ENCODE data around the gene TFRC.
"Not testable (repeated sequence)": the region's sequence is repeated elsewhere in the genome, so short reads cannot be mapped to it uniquely, and the experiment has no call there.

Gene TFRC

GRCh38 chr3:196018159-196018558 is 63.7 kb downstream of the TFRC start:
- H3K4me1 ChIP-seq (ENCODE audit: control insufficient read depth, insufficient read depth, low read length, poor library complexity, severe bottlenecking); H3K36me3 ChIP-seq (ENCODE audit: control insufficient read depth, insufficient read depth, low read length); H3K27ac ChIP-seq (ENCODE audit: low read depth, low read length, severe bottlenecking); H3K9me3 ChIP-seq (ENCODE audit: control insufficient read depth, low read length); H3K4me3 ChIP-seq (ENCODE audit: extremely low read depth, insufficient read depth, low read length, poor library complexity, severe bottlenecking): not testable (repeated sequence)
- 71 to 100% methylated on average over 1 to 3 of the region's 5 CpGs for WGBS, 2 experiments (ENCODE audit: insufficient coverage in 2 of 2)

GRCh38 chr3:196016485-196016884 is 65.4 kb downstream of the TFRC start:
- H3K4me1 ChIP-seq (ENCODE audit: control insufficient read depth, insufficient read depth, low read length, poor library complexity, severe bottlenecking), result no peaks in the 10 kb centered on the region
- 63% methylated on average over 1 of the region's 2 CpGs; no CpG with 5 or more reads in 1 of the 2 experiments for WGBS, 2 experiments (ENCODE audit: insufficient coverage in 2 of 2)
- no peak overlapping the region for H3K27ac ChIP-seq (ENCODE audit: low read depth, low read length, severe bottlenecking)
- no peaks in the 10 kb centered on the region for H3K9me3 ChIP-seq (ENCODE audit: control insufficient read depth, low read length)
- H3K4me3 ChIP-seq (ENCODE audit: extremely low read depth, insufficient read depth, low read length, poor library complexity, severe bottlenecking), result no peak overlapping the region
- no peaks in the 10 kb centered on the region for H3K36me3 ChIP-seq (ENCODE audit: control insufficient read depth, insufficient read depth, low read length)

GRCh38 chr3:196016059-196016458 is 65.8 kb downstream of the TFRC start:
- Histone ChIP-seq H3K36me3 (ENCODE audit: control insufficient read depth, insufficient read depth, low read length) (no peaks in the 10 kb centered on the region), H3K4me1 (ENCODE audit: control insufficient read depth, insufficient read depth, low read length, poor library complexity, severe bottlenecking) (no peaks in the 10 kb centered on the region), H3K4me3 (ENCODE audit: extremely low read depth, insufficient read depth, low read length, poor library complexity, severe bottlenecking) (no peak overlapping the region), H3K27ac (ENCODE audit: low read depth, low read length, severe bottlenecking) (no peak overlapping the region), H3K9me3 (ENCODE audit: control insufficient read depth, low read length) (no peaks in the 10 kb centered on the region)
- WGBS, 2 experiments (ENCODE audit: insufficient coverage in 2 of 2), result no CpG with 5 or more reads among the region's 1 CpG

- WGBS, 2 experiments (ENCODE audit: insufficient coverage in 2 of 2), result 85 to 88% methylated on average over 8 of the region's 15 CpGs
- H3K9me3 ChIP-seq (ENCODE audit: control insufficient read depth, low read length), result no peaks in the 10 kb centered on the region
- no peaks in the 10 kb centered on the region for H3K4me1 ChIP-seq (ENCODE audit: control insufficient read depth, insufficient read depth, low read length, poor library complexity, severe bottlenecking)
- no peak overlapping the region for H3K27ac ChIP-seq (ENCODE audit: low read depth, low read length, severe bottlenecking)
- no peaks in the 10 kb centered on the region for H3K36me3 ChIP-seq (ENCODE audit: control insufficient read depth, insufficient read depth, low read length)
- no peak overlapping the region for H3K4me3 ChIP-seq (ENCODE audit: extremely low read depth, insufficient read depth, low read length, poor library complexity, severe bottlenecking)
These were observed 68.1 kb downstream of the TFRC start for GRCh38 chr3:196013587-196014487.

GRCh38 chr3:196012941-196013476 is 68.9 kb downstream of the TFRC start:
- no peak overlapping the region for H3K4me3 ChIP-seq (ENCODE audit: extremely low read depth, insufficient read depth, low read length, poor library complexity, severe bottlenecking)
- no peak overlapping the region for H3K27ac ChIP-seq (ENCODE audit: low read depth, low read length, severe bottlenecking)
- WGBS, 2 experiments (ENCODE audit: insufficient coverage in 2 of 2), result 88% methylated on average over 12 to 15 of the region's 15 CpGs
- no peaks in the 10 kb centered on the region for H3K4me1 ChIP-seq (ENCODE audit: control insufficient read depth, insufficient read depth, low read length, poor library complexity, severe bottlenecking)
- H3K9me3 ChIP-seq (ENCODE audit: control insufficient read depth, low read length), result no peaks in the 10 kb centered on the region
- no peaks in the 10 kb centered on the region for H3K36me3 ChIP-seq (ENCODE audit: control insufficient read depth, insufficient read depth, low read length)

- 75 to 83% methylated on average over 2 to 3 of the region's 4 CpGs for WGBS, 2 experiments (ENCODE audit: insufficient coverage in 2 of 2)
- no peaks in the 10 kb centered on the region for H3K9me3 ChIP-seq (ENCODE audit: control insufficient read depth, low read length)
- H3K4me3 ChIP-seq (ENCODE audit: extremely low read depth, insufficient read depth, low read length, poor library complexity, severe bottlenecking), result no peak overlapping the region
- no peaks in the 10 kb centered on the region for H3K4me1 ChIP-seq (ENCODE audit: control insufficient read depth, insufficient read depth, low read length, poor library complexity, severe bottlenecking)
- H3K36me3 ChIP-seq (ENCODE audit: control insufficient read depth, insufficient read depth, low read length), result no peaks in the 10 kb centered on the region
- H3K27ac ChIP-seq (ENCODE audit: low read depth, low read length, severe bottlenecking), result no peak overlapping the region
These were observed 69.4 kb downstream of the TFRC start for GRCh38 chr3:196012481-196012880.

- H3K9me3 ChIP-seq (ENCODE audit: control insufficient read depth, low read length), result no peaks in the 10 kb centered on the region
- H3K27ac ChIP-seq (ENCODE audit: low read depth, low read length, severe bottlenecking), result no peak overlapping the region
- H3K4me1 ChIP-seq (ENCODE audit: control insufficient read depth, insufficient read depth, low read length, poor library complexity, severe bottlenecking), result no peaks in the 10 kb centered on the region
- no peaks in the 10 kb centered on the region for H3K36me3 ChIP-seq (ENCODE audit: control insufficient read depth, insufficient read depth, low read length)
- WGBS, 2 experiments (ENCODE audit: insufficient coverage in 2 of 2), result 74 to 86% methylated on average over 4 of the region's 5 CpGs
- no peak overlapping the region for H3K4me3 ChIP-seq (ENCODE audit: extremely low read depth, insufficient read depth, low read length, poor library complexity, severe bottlenecking)
These were observed 72.4 kb downstream of the TFRC start for GRCh38 chr3:196009456-196009855.

GRCh38 chr3:196008929-196009328 is 73.0 kb downstream of the TFRC start:
- Histone ChIP-seq H3K36me3 (ENCODE audit: control insufficient read depth, insufficient read depth, low read length) (no peaks in the 10 kb centered on the region), H3K27ac (ENCODE audit: low read depth, low read length, severe bottlenecking) (no peak overlapping the region), H3K4me3 (ENCODE audit: extremely low read depth, insufficient read depth, low read length, poor library complexity, severe bottlenecking) (no peak overlapping the region), H3K9me3 (ENCODE audit: control insufficient read depth, low read length) (no peaks in the 10 kb centered on the region), H3K4me1 (ENCODE audit: control insufficient read depth, insufficient read depth, low read length, poor library complexity, severe bottlenecking) (no peaks in the 10 kb centered on the region)
- 86 to 92% methylated on average over 6 to 8 of the region's 9 CpGs for WGBS, 2 experiments (ENCODE audit: insufficient coverage in 2 of 2)

GRCh38 chr3:196008387-196008786 is 73.5 kb downstream of the TFRC start:
- 92 to 93% methylated on average over 15 to 16 of the region's 18 CpGs for WGBS, 2 experiments (ENCODE audit: insufficient coverage in 2 of 2)
- Histone ChIP-seq H3K4me1 (ENCODE audit: control insufficient read depth, insufficient read depth, low read length, poor library complexity, severe bottlenecking) (no peaks in the 10 kb centered on the region), H3K27ac (ENCODE audit: low read depth, low read length, severe bottlenecking) (no peak overlapping the region), H3K4me3 (ENCODE audit: extremely low read depth, insufficient read depth, low read length, poor library complexity, severe bottlenecking) (no peak overlapping the region), H3K9me3 (ENCODE audit: control insufficient read depth, low read length) (no peaks in the 10 kb centered on the region), H3K36me3 (ENCODE audit: control insufficient read depth, insufficient read depth, low read length) (no peaks in the 10 kb centered on the region)

- Histone ChIP-seq H3K9me3 (ENCODE audit: control insufficient read depth, low read length) (no peaks in the 10 kb centered on the region), H3K4me3 (ENCODE audit: extremely low read depth, insufficient read depth, low read length, poor library complexity, severe bottlenecking) (no peak overlapping the region), H3K4me1 (ENCODE audit: control insufficient read depth, insufficient read depth, low read length, poor library complexity, severe bottlenecking) (no peaks in the 10 kb centered on the region), H3K36me3 (ENCODE audit: control insufficient read depth, insufficient read depth, low read length) (no peaks in the 10 kb centered on the region), H3K27ac (ENCODE audit: low read depth, low read length, severe bottlenecking) (no peak overlapping the region)
- WGBS, 2 experiments (ENCODE audit: insufficient coverage in 2 of 2), result 86 to 95% methylated on average over 9 of the region's 11 CpGs
These were observed 74.0 kb downstream of the TFRC start for GRCh38 chr3:196007744-196008335.

- not testable (repeated sequence) for H3K4me1 ChIP-seq (ENCODE audit: control insufficient read depth, insufficient read depth, low read length, poor library complexity, severe bottlenecking); H3K27ac ChIP-seq (ENCODE audit: low read depth, low read length, severe bottlenecking); H3K4me3 ChIP-seq (ENCODE audit: extremely low read depth, insufficient read depth, low read length, poor library complexity, severe bottlenecking); H3K36me3 ChIP-seq (ENCODE audit: control insufficient read depth, insufficient read depth, low read length); H3K9me3 ChIP-seq (ENCODE audit: control insufficient read depth, low read length)
- 83 to 95% methylated on average over 5 to 6 of the region's 10 CpGs for WGBS, 2 experiments (ENCODE audit: insufficient coverage in 2 of 2)
These were observed 76.6 kb downstream of the TFRC start for GRCh38 chr3:196005338-196005737.
